Parathyroid adenoma (tissue), 2 donors: Measurements from ENCODE around the gene MOB3C.

Experiments used
- H2AFZ ChIP-seq: fragments of 300-600 bp; sonication (generic); one replicate; pipeline ENCODE4 v1.7.0; 2017; ENCODE audit warnings: antibody characterized with exemption, mild to moderate bottlenecking
- H3K27ac ChIP-seq: fragments of 300-600 bp; sonication (generic); one replicate; pipeline ENCODE4 v1.7.0; 2017
- H3K27me3 ChIP-seq: fragments of 300-600 bp; sonication (generic); one replicate; pipeline ENCODE4 v1.7.0; 2017; ENCODE audit warnings: low read length; ENCODE audit not compliant: control insufficient read depth, insufficient read depth
- H3K36me3 ChIP-seq: fragments of 300-600 bp; sonication (generic); one replicate; pipeline ENCODE4 v1.7.0; 2017; ENCODE audit warnings: low read length; ENCODE audit not compliant: control insufficient read depth, insufficient read depth
- H3K4me1 ChIP-seq: fragments of 300-600 bp; sonication (generic); one replicate; pipeline ENCODE4 v1.7.0; 2017; ENCODE audit warnings: control low read depth
- H3K4me2 ChIP-seq: fragments of 300-600 bp; sonication (generic); one replicate; pipeline ENCODE4 v1.7.0; 2017; ENCODE audit warnings: low read length
- H3K4me3 ChIP-seq: fragments of 300-600 bp; sonication (generic); one replicate; pipeline ENCODE4 v1.7.0; 2017; ENCODE audit warnings: low read depth, low read length
- H3K79me2 ChIP-seq: fragments of 300-600 bp; sonication (generic); one replicate; pipeline ENCODE4 v1.7.0; 2017; ENCODE audit warnings: control low read depth
- H3K9ac ChIP-seq: fragments of 300-600 bp; sonication (generic); one replicate; pipeline ENCODE4 v1.7.0; 2017; ENCODE audit warnings: mild to moderate bottlenecking
- H3K9me3 ChIP-seq: fragments of 300-600 bp; sonication (generic); one replicate; pipeline ENCODE4 v1.7.0; 2017; ENCODE audit warnings: low read length; ENCODE audit not compliant: control insufficient read depth
- TF ChIP-seq, protein P1 (sequence below): fragments of 300-600 bp; sonication (generic); IDR thresholded peaks from one replicate; pipeline ENCODE4 v1.7.0; 2017; ENCODE audit warnings: antibody characterized with exemption, mild to moderate bottlenecking
- donor health status: primary hyperparathyroidism.

Gene MOB3C

DNA sequence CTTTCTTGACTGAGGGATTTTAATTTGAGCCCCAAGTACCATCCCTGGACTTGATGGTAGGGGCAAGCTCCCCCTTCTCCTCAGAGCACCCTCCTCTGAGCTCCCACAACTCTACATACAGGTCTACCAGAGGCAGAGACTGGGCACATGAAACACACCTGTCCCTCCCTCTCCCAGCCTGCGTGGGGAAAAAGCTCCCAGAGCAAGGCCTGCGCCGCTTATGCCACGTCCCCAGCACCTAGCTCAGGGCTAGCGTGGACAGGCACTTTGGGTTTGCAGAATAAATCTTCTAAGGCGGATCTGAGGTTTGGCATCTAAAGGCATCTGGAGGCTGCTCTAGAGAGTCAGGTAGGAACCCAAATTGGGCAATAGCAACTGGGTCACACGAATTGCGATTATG, 57.6 kb downstream of the MOB3C start:
- Histone ChIP-seq H3K79me2 (no peaks in the 10 kb centered on the region), H3K4me2 (no peak overlapping the region), H3K4me1 (no peaks in the 10 kb centered on the region), H2AFZ (no peak overlapping the region), H3K27me3 (no peaks in the 10 kb centered on the region), H3K9me3 (no peaks in the 10 kb centered on the region), H3K36me3 (no peaks in the 10 kb centered on the region), H3K9ac (no peak overlapping the region), H3K4me3 (no peak overlapping the region), H3K27ac (no peak overlapping the region)
- TF ChIP-seq, protein P1, sequence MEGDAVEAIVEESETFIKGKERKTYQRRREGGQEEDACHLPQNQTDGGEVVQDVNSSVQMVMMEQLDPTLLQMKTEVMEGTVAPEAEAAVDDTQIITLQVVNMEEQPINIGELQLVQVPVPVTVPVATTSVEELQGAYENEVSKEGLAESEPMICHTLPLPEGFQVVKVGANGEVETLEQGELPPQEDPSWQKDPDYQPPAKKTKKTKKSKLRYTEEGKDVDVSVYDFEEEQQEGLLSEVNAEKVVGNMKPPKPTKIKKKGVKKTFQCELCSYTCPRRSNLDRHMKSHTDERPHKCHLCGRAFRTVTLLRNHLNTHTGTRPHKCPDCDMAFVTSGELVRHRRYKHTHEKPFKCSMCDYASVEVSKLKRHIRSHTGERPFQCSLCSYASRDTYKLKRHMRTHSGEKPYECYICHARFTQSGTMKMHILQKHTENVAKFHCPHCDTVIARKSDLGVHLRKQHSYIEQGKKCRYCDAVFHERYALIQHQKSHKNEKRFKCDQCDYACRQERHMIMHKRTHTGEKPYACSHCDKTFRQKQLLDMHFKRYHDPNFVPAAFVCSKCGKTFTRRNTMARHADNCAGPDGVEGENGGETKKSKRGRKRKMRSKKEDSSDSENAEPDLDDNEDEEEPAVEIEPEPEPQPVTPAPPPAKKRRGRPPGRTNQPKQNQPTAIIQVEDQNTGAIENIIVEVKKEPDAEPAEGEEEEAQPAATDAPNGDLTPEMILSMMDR: no peak

DNA sequence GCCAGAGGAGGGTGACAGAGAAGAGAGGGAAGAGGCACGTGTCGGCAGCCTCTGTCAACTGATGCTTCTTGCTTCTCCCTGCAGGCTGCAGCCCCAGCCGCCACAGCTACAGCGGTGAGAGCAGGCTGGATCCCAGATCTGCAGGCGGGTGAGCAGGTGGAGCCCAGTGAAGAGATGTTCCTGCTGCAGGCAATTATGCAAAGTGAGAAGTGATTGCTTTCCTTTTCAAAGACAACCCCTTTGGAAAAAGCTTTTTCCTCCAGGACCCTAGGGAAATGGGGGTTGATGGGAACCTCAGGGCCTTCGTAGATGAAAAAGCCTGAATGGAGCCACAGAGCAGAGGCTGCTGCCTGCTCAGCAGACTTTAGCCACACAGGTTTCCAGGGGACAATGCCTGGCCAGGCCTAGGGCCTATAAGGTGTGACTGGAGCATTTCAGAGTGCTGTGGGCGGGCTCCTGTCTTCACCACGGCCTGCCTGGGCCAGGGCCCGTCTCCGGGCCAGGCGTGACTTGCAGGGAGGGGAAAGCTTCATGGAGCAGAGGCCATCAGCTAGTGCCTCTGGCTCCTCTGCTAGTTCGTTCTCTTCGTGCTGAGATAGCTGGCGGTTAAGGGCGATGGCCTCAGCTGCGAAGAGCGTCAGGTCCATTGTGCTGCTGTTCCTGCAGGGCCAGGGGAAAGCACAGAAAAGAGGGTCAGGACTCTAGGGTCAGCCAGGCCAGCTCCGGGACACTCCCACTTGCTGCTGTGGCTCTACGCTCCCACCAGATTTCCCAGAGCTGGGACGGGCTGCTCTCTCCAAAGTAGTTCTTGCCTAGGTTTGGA, 58.3 kb downstream of the MOB3C start:
- H3K27ac ChIP-seq: no peak overlapping the region
- no peak overlapping the region for H2AFZ ChIP-seq

More for the DNA sequence above, 58.3 kb downstream of the MOB3C start:
- TF ChIP-seq, protein P1: no peak
- Histone ChIP-seq H3K9ac (no peak overlapping the region), H3K79me2 (no peaks in the 10 kb centered on the region), H3K9me3 (no peaks in the 10 kb centered on the region), H3K4me3 (no peak overlapping the region), H3K36me3 (no peaks in the 10 kb centered on the region), H3K4me2 (no peak overlapping the region), H3K4me1 (no peaks in the 10 kb centered on the region), H3K27me3 (no peaks in the 10 kb centered on the region)
